ENCODE data around the gene ZNF436.
A peak's percentile ranks its signal among the peaks of the same experiment; 100 is the strongest.

DNA sequence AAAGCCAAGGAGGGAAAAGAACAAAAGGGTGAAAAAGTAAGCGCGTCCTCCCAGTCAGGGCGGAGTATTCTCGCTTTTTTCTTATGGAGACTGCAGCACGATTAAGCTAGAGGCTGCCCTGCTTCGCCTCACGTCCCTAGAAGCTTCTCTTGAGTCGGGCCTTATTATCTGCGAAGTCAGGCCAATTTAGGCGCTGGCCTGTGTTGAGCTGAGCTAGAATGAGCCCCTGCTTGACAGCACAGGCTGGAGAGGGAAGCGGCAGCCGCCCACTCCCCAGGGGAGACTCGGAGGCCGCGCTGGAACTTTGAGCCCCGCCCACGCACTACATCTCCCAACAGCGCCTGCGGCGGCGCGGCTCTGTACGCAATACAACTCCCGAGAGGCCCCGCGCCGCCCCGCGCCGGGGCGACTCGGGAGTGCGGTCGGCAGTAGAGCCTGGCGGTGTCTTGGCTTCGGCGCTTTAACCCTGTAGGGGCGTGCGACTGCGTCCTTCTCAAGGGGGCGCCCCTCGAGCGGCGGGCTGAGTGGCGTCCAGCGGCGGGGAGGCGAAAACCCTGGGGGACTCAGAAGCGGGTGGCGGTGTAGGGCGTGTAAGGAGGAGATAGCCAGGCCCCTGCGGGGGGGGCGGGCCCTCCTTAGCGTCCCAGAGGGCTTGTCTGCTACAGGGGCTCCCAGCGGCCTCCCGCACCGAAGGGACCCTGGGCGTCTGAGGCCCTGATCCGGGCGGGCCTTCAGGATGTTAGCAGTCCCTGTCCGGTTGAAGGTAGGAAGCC lies 888 bp downstream of the ZNF436 start:
- TF ChIP-seq, protein P1, sequence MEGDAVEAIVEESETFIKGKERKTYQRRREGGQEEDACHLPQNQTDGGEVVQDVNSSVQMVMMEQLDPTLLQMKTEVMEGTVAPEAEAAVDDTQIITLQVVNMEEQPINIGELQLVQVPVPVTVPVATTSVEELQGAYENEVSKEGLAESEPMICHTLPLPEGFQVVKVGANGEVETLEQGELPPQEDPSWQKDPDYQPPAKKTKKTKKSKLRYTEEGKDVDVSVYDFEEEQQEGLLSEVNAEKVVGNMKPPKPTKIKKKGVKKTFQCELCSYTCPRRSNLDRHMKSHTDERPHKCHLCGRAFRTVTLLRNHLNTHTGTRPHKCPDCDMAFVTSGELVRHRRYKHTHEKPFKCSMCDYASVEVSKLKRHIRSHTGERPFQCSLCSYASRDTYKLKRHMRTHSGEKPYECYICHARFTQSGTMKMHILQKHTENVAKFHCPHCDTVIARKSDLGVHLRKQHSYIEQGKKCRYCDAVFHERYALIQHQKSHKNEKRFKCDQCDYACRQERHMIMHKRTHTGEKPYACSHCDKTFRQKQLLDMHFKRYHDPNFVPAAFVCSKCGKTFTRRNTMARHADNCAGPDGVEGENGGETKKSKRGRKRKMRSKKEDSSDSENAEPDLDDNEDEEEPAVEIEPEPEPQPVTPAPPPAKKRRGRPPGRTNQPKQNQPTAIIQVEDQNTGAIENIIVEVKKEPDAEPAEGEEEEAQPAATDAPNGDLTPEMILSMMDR (IDR thresholded peaks at IDR 0.05) = peak in 1 of 5 experiments; percentile 26
- TF ChIP-seq POLR2AphosphoS5 (IDR thresholded peaks at IDR 0.05) = peak; percentile 92 to 96 (median 93)

All from transverse colon (tissue), 4 donors.